ENCODE measurements around the gene FCF1.

GRCh38 chr14:74664717-74665116, 48.2 kb upstream of the FCF1 start:
- no peak for TF ChIP-seq PKNOX1 (IDR thresholded peaks at IDR 0.05)
- TF ChIP-seq SUZ12 (IDR thresholded peaks at IDR 0.05), result no peak
- no peak for TF ChIP-seq ARNT (IDR thresholded peaks at IDR 0.05)
- TF ChIP-seq BHLHE40 (IDR thresholded peaks at IDR 0.05; ENCODE audit: borderline replicate concordance), result no peak
- no peak for TF ChIP-seq FOXM1 (IDR thresholded peaks at IDR 0.05; ENCODE audit: borderline replicate concordance)
- TF ChIP-seq FOXK2 (IDR thresholded peaks at IDR 0.05), result no peak
- no peak for TF ChIP-seq TARDBP (IDR thresholded peaks at IDR 0.05)
- TF ChIP-seq FOXA1 (IDR thresholded peaks at IDR 0.05), result no peak
- no peak for TF ChIP-seq SP1 (IDR thresholded peaks at IDR 0.05)
